AG09319 (cell line): Measurements from ENCODE around the gene CLDN2.

Experiments used
- DNase-seq: peaks from one replicate; pipeline ENCODE4 v3.0.0-alpha.2; 2010; ENCODE audit warnings: low read depth; ENCODE audit errors: extremely low read depth
- TF ChIP-seq, protein P1 (sequence below): IDR thresholded peaks from 2 replicates; pipeline ENCODE4 v1.5.1; 2011; ENCODE audit warnings: low read depth, mild to moderate bottlenecking, inconsistent platforms, low read length, moderate library complexity

The CLDN2 gene

DNA sequence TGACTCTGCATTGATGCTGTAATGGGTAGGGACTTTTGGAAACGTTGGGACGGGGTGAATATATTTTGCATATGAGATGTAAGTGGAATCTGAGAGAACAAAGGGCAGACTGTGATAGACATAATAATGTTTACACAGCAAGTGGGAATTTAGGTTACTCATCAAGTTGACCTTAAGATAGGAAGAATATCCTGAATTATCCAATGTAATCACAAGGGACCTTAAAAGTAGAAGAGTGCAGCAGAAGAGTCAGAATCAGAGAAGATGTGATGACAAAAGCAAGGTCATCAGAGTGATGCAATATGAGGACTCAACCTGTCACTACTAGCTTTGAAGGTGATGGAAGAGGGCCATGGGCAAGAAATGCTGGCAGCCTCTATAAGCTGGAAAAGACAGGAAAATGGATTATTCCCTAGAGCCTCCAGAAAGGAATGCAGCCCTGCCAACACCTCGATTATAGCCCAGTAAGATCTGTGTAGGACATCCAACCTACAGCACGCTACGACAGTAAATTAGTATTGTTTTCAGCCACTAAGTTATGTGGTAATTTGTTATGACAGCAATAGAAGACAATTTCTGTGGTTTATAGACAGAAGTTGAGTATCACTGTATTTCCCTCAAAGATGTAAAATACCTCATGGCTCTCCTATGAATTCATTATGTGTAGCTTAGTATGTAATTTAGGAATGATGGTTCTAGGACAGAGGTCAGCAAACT is 53.4 kb downstream of the CLDN2 start:
- no peak for DNase-seq
- TF ChIP-seq, protein P1, sequence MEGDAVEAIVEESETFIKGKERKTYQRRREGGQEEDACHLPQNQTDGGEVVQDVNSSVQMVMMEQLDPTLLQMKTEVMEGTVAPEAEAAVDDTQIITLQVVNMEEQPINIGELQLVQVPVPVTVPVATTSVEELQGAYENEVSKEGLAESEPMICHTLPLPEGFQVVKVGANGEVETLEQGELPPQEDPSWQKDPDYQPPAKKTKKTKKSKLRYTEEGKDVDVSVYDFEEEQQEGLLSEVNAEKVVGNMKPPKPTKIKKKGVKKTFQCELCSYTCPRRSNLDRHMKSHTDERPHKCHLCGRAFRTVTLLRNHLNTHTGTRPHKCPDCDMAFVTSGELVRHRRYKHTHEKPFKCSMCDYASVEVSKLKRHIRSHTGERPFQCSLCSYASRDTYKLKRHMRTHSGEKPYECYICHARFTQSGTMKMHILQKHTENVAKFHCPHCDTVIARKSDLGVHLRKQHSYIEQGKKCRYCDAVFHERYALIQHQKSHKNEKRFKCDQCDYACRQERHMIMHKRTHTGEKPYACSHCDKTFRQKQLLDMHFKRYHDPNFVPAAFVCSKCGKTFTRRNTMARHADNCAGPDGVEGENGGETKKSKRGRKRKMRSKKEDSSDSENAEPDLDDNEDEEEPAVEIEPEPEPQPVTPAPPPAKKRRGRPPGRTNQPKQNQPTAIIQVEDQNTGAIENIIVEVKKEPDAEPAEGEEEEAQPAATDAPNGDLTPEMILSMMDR: no peak

GRCh38 chrX:106976416-106976815 is 56.2 kb downstream of the CLDN2 start:
- no peak for DNase-seq
- TF ChIP-seq, protein P1: no peak
